Smooth muscle cell (in vitro differentiated cells): ENCODE data around the gene CYB561D1. TPM values are rescaled to one million over a fixed set of nuclear protein-coding genes. Genes with fewer than 3 reads are reported as not detected.

Experiments
- DNase-seq: peaks from one replicate; lab custom pipeline; 2025; ENCODE audit not compliant: unreplicated experiment; lab: John Stamatoyannopoulos, UW
- H2AFZ ChIP-seq: fragments of 200-600 bp; sonication (generic); 2 replicates; pipeline ENCODE4 v1.6.0; 2016; ENCODE audit warnings: antibody characterized with exemption, low read depth, mild to moderate bottlenecking
- H3F3A ChIP-seq: fragments of 200-600 bp; sonication (generic); 2 replicates; pipeline ENCODE4 v1.6.0; 2017; ENCODE audit warnings: antibody characterized with exemption, low read depth
- H3K27ac ChIP-seq: fragments of 200-600 bp; sonication (generic); 2 replicates; pipeline ENCODE4 v1.5.1; 2016; ENCODE audit warnings: low read depth, mild to moderate bottlenecking
- H3K27me3 ChIP-seq: fragments of 200-600 bp; sonication (generic); 2 replicates; pipeline ENCODE4 v1.6.1; 2016; ENCODE audit warnings: low read depth, mild to moderate bottlenecking
- H3K36me3 ChIP-seq: fragments of 200-600 bp; sonication (generic); 2 replicates; pipeline ENCODE4 v1.5.1; 2016; ENCODE audit warnings: low read depth
- H3K4me1 ChIP-seq: fragments of 200-600 bp; sonication (generic); 2 replicates; pipeline ENCODE4 v1.5.1; 2016; ENCODE audit warnings: low read depth
- H3K4me2 ChIP-seq: fragments of 200-600 bp; sonication (generic); 2 replicates; pipeline ENCODE4 v1.6.0; 2016; ENCODE audit warnings: mild to moderate bottlenecking
- H3K4me3 ChIP-seq: fragments of 200-600 bp; sonication (generic); 2 replicates; pipeline ENCODE4 v1.5.1; 2016; ENCODE audit warnings: mild to moderate bottlenecking
- H3K79me2 ChIP-seq: fragments of 200-600 bp; sonication (generic); 2 replicates; pipeline ENCODE4 v1.6.0; 2016; ENCODE audit warnings: low read depth, mild to moderate bottlenecking
- H3K9ac ChIP-seq: fragments of 200-600 bp; sonication (generic); 2 replicates; pipeline ENCODE4 v1.6.0; 2016; ENCODE audit warnings: low read depth
- H3K9me3 ChIP-seq: fragments of 200-600 bp; sonication (generic); replicated peaks from 2 replicates; pipeline ENCODE4 v1.5.1; 2016; ENCODE audit warnings: low read depth
- H4K20me1 ChIP-seq: fragments of 200-600 bp; sonication (generic); 2 replicates; pipeline ENCODE4 v1.6.0; 2016; ENCODE audit warnings: low read depth
- WGBS: methylation state at CpG from one replicate; pipeline ENCODE4 v1.1.7; 2016; ENCODE audit warnings: low lambda C conversion rate; 5-methylcytosine and 5-hydroxymethylcytosine counted together
- polyA plus RNA-seq: library from polyadenylated mRNA; unstranded; fragments of >200 nt; fragmentation: Nextera tagmentation; extraction: Ambion mirVana; gene quantifications from 2 replicates; pipeline ENCODE4 v1.2.1, GENCODE V29; 2016
- total RNA-seq: library from RNA; depleted of rRNA; stranded (reverse); fragments of >200 nt; gene quantifications from 2 replicates; pipeline ENCODE4 v1.2.3, GENCODE V29; 2014
- TF ChIP-seq, protein P1 (sequence below): fragments of 200-600 bp; sonication (generic); IDR thresholded peaks from 2 replicates; pipeline ENCODE4 v1.5.1; 2017; ENCODE audit warnings: borderline replicate concordance, mild to moderate bottlenecking, antibody characterized with exemption; ENCODE audit not compliant: insufficient read depth, poor library complexity, severe bottlenecking

CYB561D1 gene
- total and polyA plus RNA-seq, 2 experiments from 2014 or later: 4.5 to 5.3 TPM

- Histone ChIP-seq H3K79me2 (peaks cover 3% of the 10 kb centered on the region), H3K27ac (no peak overlapping the region), H3K4me1 (peaks cover under 1% of the 10 kb centered on the region), H3K4me2 (no peak overlapping the region), H4K20me1 (peaks cover 17% of the 10 kb centered on the region), H3K27me3 (no peaks in the 10 kb centered on the region), H2AFZ (no peak overlapping the region), H3K4me3 (no peak overlapping the region), H3K36me3 (no peaks in the 10 kb centered on the region), H3F3A (peaks cover 18% of the 10 kb centered on the region), H3K9me3 (no peaks in the 10 kb centered on the region), H3K9ac (no peak overlapping the region)
- 58% methylated on average over 4 of the region's 4 CpGs for WGBS
- TF ChIP-seq, protein P1, sequence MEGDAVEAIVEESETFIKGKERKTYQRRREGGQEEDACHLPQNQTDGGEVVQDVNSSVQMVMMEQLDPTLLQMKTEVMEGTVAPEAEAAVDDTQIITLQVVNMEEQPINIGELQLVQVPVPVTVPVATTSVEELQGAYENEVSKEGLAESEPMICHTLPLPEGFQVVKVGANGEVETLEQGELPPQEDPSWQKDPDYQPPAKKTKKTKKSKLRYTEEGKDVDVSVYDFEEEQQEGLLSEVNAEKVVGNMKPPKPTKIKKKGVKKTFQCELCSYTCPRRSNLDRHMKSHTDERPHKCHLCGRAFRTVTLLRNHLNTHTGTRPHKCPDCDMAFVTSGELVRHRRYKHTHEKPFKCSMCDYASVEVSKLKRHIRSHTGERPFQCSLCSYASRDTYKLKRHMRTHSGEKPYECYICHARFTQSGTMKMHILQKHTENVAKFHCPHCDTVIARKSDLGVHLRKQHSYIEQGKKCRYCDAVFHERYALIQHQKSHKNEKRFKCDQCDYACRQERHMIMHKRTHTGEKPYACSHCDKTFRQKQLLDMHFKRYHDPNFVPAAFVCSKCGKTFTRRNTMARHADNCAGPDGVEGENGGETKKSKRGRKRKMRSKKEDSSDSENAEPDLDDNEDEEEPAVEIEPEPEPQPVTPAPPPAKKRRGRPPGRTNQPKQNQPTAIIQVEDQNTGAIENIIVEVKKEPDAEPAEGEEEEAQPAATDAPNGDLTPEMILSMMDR: peak; percentile 34
- DNase-seq: no peak
Observed at GRCh38 chr1:109499661-109500536, 6.0 kb downstream of the CYB561D1 start.

DNA sequence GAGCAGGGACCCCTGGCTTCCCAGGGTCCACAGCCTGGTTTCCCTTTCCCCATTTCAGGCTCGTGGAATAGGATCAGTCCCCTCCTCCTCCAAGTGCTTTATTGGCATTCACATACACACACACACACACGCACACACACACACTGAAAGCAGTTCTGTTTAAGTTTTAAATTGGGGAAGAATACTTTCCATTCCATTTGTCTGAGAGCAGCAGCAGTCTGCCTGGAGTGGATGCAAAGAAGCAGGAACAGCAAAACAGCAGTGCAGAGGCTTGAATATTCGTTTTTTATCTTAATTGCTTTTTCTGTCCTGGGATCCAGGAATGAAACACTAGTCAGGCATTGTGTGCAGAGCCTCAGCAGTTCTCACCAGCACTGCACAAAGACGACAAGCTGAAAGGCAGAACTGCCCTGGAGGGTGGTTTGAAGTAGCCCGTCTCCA is 7.1 kb downstream of the CYB561D1 start:
- Histone ChIP-seq H3K4me3 (no peak overlapping the region), H3K79me2 (no peaks in the 10 kb centered on the region), H3K9me3 (no peaks in the 10 kb centered on the region), H4K20me1 (peaks cover 17% of the 10 kb centered on the region), H3K36me3 (no peaks in the 10 kb centered on the region), H2AFZ (no peak overlapping the region), H3K27ac (peak overlapping the region; percentile 11), H3K27me3 (no peaks in the 10 kb centered on the region), H3K4me1 (no peaks in the 10 kb centered on the region), H3K4me2 (no peak overlapping the region), H3K9ac (no peak overlapping the region), H3F3A (peaks cover 18% of the 10 kb centered on the region)
- no peak for DNase-seq
- 29% methylated on average over 5 of the region's 5 CpGs for WGBS
- TF ChIP-seq, protein P1: no peak

DNA sequence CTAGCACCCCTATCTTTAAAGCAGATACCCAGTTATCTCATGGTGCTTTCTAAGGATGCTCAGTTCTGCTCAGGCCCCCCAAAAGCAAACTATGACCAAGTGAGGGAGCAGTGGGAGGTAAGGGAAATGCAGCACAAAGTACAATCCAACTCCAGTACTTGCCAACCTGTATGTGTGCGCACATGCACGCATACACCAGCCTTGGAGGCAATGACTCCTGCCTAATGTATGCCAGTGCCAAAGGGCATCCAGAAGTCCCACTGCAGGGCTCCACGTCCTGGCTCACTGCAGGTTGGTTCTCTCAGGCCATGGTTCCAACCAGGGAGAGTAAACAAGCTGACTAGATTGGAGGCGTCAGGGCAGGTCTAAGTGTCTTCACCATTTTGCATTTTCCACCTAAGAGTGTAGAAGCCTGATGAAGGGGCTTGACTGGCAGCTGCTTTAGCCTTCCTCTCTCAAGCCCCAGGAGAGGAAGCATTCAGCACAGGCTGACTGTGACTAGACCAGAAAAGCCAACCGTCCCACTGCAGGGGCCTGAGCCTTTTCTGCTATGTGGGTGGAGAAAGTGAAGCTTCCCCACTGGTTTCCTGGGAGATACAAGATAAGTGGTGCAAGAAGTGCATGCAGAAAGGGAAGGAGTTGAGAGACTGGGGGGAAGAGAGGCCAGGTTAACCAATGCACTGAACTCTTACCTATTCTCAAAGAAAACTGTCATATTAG is 7.9 kb downstream of the CYB561D1 start:
- no peaks in the 10 kb centered on the region for H3K27me3 ChIP-seq
- H3F3A ChIP-seq: peaks cover 18% of the 10 kb centered on the region
- TF ChIP-seq, protein P1: no peak
- H3K4me1 ChIP-seq: no peaks in the 10 kb centered on the region
- peak overlapping the region; percentile 11 for H3K27ac ChIP-seq
- H3K9me3 ChIP-seq: no peaks in the 10 kb centered on the region
- H3K4me3 ChIP-seq: no peak overlapping the region
- WGBS: 76% methylated on average over 5 of the region's 5 CpGs
- H3K9ac ChIP-seq: no peak overlapping the region
- H3K36me3 ChIP-seq: no peaks in the 10 kb centered on the region
- peaks cover 17% of the 10 kb centered on the region for H4K20me1 ChIP-seq
- H3K4me2 ChIP-seq: no peak overlapping the region
- H2AFZ ChIP-seq: no peak overlapping the region
- DNase-seq: no peak
- H3K79me2 ChIP-seq: no peaks in the 10 kb centered on the region
